Measurements from ENCODE around the gene PTPRM. TPM values are rescaled to one million over a fixed set of nuclear protein-coding genes. Genes with fewer than 3 reads are reported as not detected.

The PTPRM gene
- total RNA-seq, 1 experiment from 2014 or later: 14.5 TPM

GRCh38 chr18:8107426-8107825 is 540.3 kb downstream of the PTPRM start:
- DNase-seq (ENCODE audit: low read depth, low spot score) (no peak), ATAC-seq (no peak)
- ChIA-PET CTCF (no interaction called here), POLR2A (no interaction called here), RAD21 (ENCODE audit: low non-redundant PET in 1 of 2, low total read pairs in 2 of 2, uncharacterized antibody in 2 of 2, unreplicated experiment in 2 of 2) (no interaction called here)
- Histone ChIP-seq H3K36me3 (ENCODE audit: control insufficient read depth in 1 of 2, insufficient read depth in 2 of 2, low read length in 2 of 2) (no peaks in the 10 kb centered on the region), H3K9me2 (ENCODE audit: insufficient read depth) (no peaks in the 10 kb centered on the region), H4K20me1 (ENCODE audit: insufficient read depth) (no peaks in the 10 kb centered on the region), H3K4me3 (replicated peaks in 1 of 2; ENCODE audit: low read depth in 1 of 2, low read length in 2 of 2) (no peak overlapping the region), H2AFZ (ENCODE audit: low read depth, low read length, poor library complexity, severe bottlenecking) (no peak overlapping the region), H3K4me2 (ENCODE audit: low read length) (no peak overlapping the region), H3K4me1 (ENCODE audit: control insufficient read depth in 1 of 2, insufficient read depth in 2 of 2, low read length in 2 of 2) (no peaks in the 10 kb centered on the region), H3K27ac (ENCODE audit: low read depth, low read length) (no peak overlapping the region), H3K9me3 (ENCODE audit: control insufficient read depth in 1 of 2, insufficient read depth in 1 of 2, low read depth in 1 of 2, low read length in 2 of 2) (peaks cover 0 to 3% of the 10 kb centered on the region in 2 experiments; a peak in 1 of 4 replicates), H3K79me2 (ENCODE audit: insufficient read depth, low read length) (no peaks in the 10 kb centered on the region), H3K27me3 (ENCODE audit: insufficient read depth, low read length) (no peaks in the 10 kb centered on the region), H3K9ac (ENCODE audit: low read length) (no peak overlapping the region)
- TF ChIP-seq POLR2AphosphoS5 (IDR thresholded peaks at IDR 0.05; ENCODE audit: low read depth, low read length) (no peak), ATF3 (IDR thresholded peaks at IDR 0.05) (no peak), EZH2phosphoT487 (IDR thresholded peaks at IDR 0.05; ENCODE audit: borderline replicate concordance) (no peak), ZFX (IDR thresholded peaks at IDR 0.05) (no peak), YY1 (IDR thresholded peaks at IDR 0.05; ENCODE audit: extremely low read depth, insufficient replicate concordance, low read depth, low read length) (no peak), RAD21 (IDR thresholded peaks at IDR 0.05; ENCODE audit: low read depth) (no peak), ELF1 (IDR thresholded peaks at IDR 0.05; ENCODE audit: borderline replicate concordance, low read depth) (no peak), CBX3 (IDR thresholded peaks at IDR 0.05; ENCODE audit: low read depth) (no peak), MAX (IDR thresholded peaks at IDR 0.05) (no peak), SP1 (IDR thresholded peaks at IDR 0.05; ENCODE audit: low read depth) (no peak), JUND (IDR thresholded peaks at IDR 0.05) (no peak), CEBPB (IDR thresholded peaks at IDR 0.05; ENCODE audit: low read depth) (no peak), SRF (IDR thresholded peaks at IDR 0.05; ENCODE audit: low read depth) (no peak), SIN3A (IDR thresholded peaks at IDR 0.05; ENCODE audit: low read depth) (no peak), ZBTB33 (IDR thresholded peaks at IDR 0.05; ENCODE audit: extremely low read depth, insufficient replicate concordance, low read length) (no peak), FOSL1 (IDR thresholded peaks at IDR 0.05; ENCODE audit: low read depth) (no peak)
- intact Hi-C loops (cut with micrococcal nuclease): no loop called here
- BruUV-seq (replicated peaks): no TSS peak

Data from HCT116 (cell line).